Measurements from ENCODE around the gene PNMA8A.

Gene PNMA8A

DNA sequence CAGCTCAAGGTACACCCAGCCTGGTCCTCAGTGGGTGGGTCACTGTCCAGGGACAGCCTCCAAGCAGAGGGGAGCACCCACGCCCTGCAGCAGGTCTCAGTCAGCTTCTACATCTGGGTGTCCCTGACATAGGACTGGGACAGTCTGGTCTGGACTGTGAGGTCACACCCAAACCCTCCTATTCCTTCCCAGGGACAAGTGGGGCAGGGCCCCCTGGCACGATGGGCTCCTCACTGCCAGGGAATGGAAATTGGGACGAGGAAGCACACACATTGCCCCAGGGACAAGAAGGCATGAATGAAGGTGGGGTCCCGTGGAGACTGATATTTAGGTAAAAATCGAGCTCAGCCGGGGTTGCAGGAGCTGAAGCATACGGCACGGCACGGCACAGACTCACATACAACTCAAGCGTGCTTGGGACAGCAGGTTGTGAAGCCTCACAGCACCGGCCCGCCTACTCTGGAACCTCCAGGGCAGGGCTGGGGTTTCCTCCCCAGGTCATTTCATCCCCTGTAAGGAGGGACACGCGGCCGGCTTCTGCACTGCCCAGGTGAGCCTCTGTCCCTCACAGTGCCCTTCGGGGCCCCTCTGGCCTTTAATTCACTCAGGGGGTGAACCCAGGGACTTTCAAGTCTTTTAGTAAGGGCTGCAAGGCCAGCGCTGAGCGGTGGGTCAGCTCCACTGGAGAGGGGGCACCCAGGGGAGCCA lies 20.8 kb upstream of the PNMA8A start:
- DNase-seq = no peak

DNA sequence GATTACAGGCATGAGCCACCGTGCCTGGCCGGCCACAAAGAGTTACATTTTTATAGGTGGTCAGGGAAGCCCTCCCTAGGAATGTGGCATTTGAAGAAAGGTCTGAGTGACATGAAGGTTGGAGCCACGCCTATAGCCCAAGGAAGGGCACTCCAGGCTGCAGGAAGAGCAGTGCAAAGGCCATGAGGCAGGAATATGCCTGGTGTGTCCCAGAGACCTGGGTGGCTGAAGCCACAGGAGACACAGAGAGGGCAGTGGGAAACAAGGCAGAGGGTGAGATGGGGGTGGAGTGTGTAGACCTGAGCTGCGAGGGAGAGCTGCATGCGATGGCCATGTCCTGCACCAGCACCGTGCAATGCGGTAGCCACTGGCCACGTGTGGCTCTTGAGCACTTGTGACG lies 19.4 kb upstream of the PNMA8A start:
- DNase-seq = no peak

DNA sequence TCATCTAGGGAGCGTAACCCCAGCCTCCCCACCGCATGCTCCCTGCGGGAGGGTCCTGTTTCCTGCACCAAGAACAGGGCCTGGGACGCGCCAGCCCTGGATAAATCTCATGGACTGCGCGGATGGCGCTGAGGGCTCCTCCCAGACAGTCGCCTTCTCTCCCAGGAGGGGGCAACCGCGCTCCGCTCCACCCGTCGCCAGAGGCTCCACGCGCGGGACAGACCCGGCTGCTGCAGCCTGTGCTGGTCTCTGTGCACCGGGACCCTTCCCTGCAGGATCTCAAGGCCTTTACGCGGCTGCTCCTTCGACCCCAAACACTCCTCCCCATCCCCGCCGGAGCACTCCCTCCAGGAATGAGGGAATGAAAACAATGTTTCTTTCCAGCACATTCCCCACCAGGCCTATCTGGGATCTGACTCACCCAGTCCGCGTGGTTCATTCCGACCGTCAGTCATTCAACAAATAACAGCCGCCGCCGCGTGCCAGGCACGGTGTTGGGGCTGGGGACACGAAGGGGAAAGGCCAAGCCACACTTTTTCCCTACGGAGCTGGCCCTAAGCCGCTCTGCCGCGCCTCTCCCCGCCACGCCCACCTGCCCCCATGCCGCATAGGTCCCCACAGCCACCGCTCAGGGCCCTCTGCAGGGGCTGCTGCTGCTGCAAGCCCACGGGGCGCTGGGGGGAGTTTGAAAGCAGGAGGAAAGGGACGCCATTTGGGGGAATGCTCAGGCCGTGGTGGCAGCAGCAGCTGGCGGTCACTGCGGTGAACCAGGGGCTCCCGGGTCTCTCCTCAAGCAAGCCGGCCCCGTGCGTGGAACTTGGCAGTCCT lies 18.3 kb upstream of the PNMA8A start:
- DNase-seq = peak; percentile 83

DNA sequence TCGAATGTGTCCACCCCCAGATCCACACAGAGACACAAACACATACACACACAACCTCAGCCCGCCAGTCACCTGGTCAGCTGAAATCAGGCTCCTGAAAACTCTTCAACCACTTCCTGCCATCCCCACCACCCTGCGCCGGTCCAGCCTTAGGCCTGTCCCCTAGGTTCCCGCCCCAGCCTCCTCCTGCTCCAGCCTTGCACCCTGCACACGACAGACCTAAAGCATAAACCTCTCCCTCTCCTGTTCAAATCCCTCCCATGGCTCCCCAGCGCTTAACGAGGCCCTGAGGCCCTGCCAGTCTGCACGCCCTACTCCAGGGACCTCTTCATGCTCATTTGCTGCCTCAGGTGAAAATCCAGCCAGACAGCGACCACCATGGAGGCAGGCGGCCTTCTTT lies 17.2 kb upstream of the PNMA8A start:
- DNase-seq = no peak

DNA sequence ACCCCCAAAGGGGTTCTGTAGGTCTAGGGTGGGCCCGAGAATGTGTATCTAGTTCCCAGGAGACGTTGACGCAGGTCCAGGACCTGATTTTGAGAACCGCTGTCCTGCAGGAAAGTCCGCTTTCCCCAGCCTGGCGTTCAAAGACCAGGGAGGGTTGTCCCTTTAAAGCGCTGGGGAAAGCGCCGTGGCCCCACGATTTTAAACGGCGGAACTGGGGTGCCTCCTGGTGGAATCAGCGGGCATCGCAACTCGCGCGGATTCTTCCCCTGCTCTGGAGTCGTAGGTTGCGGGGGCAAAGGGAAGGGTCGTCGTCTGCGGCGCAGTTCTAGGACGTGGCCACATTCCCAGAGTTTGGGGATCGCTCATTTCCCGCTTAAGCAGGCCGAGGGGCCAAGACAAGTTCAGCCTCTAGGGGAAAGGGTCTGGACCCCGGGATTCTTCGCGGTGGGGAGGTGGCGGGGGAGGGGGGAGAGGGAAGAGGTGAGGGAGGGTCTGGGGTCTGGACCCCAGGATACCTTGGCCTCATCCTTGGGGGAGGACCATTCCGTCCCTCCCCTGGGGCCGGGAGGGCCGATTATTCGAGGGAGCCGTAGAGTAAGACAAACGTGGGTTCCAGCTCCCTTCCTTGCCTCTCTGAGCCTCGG lies 16.6 kb upstream of the PNMA8A start:
- peak; percentile 72 for DNase-seq

DNA sequence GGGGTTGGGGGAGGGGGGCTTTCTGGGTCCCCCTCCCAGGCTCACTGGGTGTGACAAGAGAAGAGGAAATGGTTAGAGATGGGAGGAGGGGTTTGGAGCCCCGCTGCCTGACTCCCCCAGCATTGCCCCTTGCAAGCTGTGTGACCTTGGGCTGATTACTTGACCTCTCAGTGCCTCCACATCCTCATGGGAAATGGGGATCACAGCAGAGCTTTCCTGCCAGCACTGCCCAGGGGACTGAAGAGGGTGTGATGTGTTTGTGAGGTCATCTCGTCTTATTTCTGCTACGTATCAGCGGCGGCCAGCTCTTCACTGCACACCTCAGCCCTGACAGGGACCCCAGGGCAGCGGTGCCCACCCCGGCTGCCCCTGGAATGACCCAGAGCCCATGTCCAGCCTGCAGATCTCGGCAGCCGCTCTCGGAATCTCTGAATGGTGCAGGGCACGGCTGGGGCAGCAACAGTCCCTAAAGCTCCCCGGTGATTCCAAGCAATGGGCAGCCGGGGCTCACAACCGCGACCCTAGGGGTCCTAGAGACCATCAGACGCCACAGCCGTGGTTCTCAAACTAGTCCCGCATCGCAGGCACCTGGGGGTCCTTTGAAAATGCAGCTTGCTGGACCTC lies 15.9 kb upstream of the PNMA8A start:
- DNase-seq = no peak

DNA sequence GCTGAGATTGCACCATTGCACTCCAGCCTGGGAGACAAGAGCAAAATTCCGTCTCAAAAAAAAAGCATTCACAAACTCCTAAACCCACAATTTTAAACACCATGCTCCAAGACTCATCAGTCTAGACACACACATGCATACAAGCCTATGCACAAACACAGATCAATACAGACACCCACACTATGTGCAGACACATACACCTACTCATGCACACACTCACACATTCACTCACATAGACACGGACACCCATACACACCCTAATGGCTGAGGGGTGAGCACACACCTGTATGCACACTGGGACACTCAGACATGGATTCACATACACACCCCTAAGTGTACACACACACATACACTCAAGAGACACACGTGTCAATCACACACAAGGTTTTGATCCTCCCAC lies 15.0 kb upstream of the PNMA8A start:
- no peak for DNase-seq

DNA sequence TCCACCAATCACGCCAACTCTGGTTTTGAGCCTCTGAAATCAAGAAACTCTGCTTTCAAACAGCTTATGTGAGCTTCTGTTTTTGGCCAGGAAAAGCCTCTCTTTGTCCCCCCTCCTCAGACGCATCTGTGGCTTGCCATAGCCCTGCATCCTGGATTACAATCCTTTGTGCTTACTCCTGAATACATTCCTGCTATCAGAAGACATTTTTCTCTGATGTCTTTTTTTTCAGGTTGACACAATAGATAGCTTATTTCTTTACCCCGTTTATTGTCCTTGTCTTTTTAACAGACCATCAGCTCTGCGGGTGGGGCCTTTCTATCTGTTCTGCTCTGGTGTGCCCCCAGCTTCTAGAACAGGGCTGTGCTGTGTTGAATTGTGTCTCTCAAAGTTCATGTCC lies 13.3 kb upstream of the PNMA8A start:
- no peak for DNase-seq

DNA sequence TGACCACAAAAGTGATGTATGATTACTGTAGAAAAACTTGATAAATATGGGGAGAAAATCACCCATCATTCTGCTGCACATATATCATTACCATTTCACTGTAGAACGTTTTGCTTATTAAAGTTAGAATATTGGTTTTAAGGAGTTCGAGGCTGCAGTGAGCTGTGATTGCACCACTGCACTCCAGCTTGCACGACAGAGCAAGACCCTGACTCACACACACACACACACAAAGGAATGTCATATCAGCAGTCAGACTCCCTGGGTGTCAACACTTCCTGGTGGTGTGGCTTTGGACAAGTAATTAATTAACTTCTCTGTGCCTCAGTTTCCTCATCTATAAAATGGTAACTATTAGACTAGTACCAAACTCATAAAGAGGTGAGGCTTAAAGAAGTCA lies 11.3 kb upstream of the PNMA8A start:
- DNase-seq = peak; percentile 63

DNA sequence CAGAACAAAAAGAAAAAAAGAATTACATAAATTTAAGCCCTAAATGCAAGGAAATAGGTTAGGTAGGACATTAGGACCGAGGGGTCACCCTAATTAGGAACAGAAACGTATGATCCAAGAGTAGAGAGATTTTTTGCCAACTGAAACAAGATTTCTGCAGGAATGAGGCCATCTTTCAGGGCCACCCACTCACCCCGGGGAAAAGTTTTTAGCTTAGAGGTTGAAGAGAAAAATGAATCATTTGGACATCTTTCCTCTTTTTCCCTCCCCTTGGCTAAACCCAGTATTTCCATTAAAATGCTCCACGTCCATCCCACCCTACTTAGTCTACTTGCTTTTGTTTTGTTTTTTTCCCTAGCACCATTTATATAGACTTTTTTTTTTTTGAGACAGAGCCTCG lies 10.6 kb upstream of the PNMA8A start:
- peak; percentile 49 for DNase-seq

DNA sequence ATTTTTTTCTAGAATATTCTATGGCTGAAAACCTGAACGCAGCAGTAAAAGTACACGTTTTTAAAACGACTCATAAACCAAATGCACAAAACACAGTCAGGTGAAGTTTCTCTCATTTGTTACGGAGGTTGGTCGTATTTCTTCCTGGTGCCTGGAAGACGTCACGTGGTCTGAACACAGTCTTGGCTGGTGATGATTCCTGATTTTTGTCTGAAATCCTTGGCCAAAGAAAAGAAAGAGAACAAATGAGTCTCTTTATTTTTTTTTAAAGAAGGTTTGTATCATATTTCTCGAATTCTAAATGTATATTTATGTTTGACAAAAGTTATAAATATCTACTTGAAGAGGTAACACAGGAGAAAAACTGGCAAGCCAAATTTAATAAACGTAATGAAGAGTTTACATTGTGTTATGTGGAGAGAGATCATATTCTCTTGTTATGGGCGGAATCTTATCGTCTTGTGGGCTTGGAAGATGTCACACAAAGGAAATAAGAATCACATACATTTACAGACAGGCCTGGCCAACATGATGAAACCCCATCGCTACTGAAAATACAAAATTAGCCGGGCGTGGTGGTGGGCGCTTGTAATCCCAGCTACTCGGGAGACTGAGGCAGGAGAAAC lies 10.0 kb upstream of the PNMA8A start:
- DNase-seq = no peak

DNA sequence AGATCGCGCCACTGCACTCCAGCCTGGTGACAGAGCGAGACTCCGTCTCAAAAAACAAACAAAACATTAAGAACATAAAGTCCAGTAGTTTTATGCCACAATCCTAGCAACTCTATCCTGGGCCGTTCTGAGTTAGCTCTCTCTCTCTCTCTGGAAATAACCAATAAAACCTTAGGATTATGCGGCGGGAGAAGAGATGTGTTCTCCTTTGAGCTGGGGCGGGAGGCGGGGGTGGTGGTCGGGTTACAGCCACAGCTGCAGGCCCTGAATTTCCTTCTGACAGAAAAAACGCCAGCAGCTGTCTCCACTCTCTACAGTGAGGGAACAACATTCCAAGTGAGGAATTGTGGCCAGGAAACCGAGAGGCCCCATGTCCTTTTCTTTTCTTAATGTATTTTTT lies 9.1 kb upstream of the PNMA8A start:
- peak; percentile 81 for DNase-seq

DNA sequence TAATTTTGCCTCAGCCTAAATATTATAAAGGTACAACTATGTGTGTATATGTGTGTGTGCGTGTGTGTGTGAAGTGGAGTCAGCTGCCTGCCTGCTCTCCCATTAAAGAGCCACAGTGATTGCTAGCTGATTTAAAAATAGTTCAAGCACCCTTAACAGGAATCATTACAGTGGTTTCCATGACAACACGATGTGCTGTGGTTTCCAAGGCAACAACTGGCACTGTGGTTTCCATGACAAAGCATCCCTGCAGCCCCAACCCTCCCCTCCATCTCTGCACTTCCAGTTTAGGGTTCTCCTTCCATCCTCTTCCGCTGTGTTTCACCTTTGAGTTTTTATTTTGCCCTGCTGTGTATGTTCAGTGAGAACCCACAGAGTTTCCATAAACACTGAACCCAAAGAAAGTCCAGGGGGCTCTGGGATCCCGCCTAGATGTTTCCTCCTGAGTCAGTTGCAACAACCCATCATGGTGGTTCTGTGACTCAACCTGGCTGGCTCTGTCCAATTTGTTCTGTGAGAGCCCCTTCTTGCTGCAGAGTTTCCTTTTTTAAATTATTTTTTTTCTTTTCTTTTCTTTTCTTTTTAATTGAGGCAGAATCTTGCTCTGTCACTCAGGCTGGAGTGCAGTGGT lies 7.1 kb upstream of the PNMA8A start:
- peak; percentile 67 for DNase-seq

DNA sequence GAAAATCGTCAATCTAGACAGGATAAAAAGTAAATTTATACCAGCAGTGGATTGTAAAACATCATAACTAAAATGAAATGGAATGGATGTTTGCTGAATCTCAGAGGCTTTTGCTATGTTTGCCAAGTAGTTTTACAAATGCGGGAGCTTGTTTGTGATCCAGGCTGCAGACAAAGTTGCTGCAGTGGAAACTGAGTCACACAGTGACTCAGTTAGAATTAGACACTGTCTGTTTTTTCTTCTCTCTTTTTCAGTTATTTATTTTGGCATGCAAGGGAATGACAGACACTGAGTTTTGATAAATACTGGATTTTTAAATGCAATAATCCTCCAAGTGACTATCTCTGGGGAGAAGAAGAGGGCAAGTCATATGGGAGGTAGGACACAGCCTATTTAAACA lies 4.6 kb upstream of the PNMA8A start:
- DNase-seq = no peak

DNA sequence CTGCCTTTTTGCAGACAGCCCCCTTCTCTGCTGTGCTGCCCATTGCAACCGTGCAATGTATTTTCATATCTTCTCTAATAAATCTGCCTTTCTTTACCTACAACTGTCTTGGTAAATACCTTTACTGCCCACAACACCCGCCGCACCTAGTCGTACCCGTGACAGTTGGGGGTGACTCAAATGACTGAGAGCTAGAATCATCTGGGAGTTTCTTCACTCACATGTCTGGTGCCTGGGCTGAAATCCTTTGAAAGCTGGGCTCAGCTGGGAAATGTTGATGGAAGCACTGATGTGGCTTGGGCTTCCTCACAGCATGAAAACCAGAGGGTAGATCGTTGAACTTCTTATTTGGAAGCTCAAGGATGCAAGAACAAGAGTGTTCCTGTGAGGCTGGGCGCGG lies 2.8 kb upstream of the PNMA8A start:
- DNase-seq = no peak

DNA sequence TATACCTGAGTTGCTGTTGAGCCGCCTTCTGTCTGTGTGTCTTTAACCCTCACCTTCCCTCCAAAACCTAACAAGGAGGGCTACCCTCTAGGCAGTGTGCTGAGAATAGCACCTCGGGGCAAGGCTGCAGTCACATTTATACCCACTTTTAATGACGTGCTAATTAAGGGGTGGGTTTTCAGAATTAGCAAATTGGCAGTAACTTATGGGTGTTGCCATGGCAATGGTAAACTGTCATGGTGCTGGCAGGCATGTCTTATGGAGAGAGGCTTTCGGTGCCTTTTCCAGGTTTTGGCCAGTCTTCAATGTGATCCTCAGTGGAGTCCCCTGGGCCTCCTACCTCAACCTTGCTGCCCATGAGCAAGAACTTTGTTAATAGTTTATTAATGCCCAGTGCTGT lies 1.2 kb upstream of the PNMA8A start:
- DNase-seq = no peak

DNA sequence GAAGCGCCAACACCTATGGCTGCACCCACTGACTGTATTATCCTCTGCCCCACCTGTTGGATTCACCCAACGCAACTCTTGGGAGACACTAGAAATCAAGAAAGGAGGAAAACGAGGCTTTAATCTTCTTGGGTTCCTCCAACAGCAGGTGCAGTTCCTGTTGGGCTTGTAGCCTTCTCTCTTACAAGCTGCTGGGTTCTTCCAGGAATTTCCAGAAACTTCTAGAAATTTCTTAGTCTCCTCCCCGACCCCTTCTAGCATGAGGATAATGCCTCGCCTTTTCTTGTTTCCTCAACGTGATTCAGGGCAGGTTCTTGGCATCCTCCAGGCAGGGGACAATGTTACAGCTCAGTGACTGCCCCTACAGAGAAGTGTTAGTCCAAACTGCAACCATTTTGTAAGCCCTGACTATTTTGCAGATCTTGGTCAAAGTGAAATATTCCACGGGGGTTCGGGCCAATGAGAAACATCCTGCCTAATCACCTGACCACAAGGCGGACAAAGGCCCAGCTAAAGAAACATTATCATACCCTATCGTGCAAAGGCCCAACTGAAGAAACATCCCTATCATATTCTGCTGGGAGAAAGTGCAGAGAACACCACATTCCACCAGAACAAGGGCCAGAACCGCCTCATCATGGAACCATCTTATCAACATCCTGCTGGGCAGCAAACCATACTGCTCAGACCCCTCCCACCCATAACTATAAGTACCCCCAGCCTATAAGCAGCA lies 614 bp upstream of the PNMA8A start:
- no peak for DNase-seq

DNA sequence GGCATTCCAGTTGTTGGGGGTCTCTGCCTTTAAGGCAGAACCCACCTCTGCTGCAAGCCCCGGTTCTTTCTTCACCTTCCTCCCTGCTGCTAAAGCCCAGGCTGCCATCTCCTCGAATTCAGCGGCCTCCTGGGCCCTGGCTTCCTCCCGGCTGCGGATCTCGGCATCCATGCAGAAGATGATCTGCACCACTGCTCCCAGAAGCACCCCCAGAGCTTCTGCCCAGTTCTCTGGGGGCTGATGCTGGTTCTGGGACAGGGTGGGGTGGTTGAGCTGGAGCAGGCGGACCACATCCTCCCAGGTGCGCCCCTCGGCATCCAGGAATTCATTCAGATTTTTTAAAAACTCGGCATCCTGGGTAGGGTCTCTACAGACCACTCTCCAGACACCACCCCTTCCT lies 987 bp downstream of the PNMA8A start:
- no peak for DNase-seq

DNA sequence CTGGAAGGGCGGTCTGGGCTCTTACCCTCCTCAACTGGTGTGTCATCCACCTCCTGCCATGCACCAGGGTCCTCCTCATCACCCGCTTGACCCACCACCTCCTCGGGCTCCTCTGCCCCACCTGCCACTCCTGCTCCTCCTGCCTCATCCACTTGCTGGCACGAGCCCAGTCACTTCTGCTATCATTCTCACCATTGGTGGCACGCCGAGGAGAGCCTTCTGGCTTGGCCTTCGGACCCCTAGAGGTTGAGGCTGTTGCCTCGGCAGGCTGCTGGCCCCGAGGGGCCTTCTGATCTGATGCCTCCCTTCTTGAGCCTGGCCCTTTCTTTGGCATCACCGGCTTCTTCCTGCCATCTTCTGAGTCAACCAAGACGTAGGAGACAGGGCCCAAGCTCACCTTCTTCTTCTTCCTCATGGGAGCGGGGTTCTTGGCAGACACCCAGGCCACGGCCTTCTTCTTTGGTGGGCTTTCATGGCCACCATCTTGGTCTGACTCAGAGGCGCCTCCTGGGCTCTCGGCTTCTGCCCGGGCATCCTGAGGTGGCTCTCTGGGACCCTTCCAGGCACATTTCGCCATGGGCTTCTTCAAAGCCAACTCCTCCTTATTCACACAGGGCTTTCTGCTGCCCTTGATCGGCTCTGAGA lies 1.7 kb downstream of the PNMA8A start:
- DNase-seq = no peak

DNA sequence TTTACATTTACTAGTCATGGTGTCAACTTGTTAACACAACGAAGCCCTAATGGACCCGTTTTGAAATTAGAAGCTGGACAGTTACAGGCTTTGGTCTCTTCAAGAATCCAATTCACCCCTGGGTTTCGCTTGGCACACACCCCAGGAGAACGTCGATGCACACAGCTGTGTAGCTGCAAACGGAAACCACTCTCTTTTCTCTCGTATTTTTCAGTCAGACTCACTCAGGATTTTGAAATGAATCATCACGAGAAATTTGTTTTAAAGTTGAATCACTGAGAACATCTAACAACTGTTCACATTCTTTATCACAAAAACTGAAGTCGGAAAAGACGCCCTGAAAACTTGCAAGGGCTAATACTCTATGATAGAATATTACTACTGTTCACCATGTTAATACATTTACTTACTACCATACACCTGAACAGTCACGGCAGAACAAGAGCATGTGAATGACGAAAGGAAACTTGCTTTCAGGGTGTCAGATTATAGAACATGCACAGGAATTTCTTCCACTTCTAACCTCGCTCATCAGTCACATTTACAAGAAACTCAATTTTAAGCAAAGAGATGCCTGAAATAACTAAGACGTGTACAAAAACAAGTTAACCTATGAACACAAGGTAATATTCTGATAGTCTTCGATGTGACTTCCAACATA lies 4.7 kb downstream of the PNMA8A start:
- peak; percentile 85 for DNase-seq

DNA sequence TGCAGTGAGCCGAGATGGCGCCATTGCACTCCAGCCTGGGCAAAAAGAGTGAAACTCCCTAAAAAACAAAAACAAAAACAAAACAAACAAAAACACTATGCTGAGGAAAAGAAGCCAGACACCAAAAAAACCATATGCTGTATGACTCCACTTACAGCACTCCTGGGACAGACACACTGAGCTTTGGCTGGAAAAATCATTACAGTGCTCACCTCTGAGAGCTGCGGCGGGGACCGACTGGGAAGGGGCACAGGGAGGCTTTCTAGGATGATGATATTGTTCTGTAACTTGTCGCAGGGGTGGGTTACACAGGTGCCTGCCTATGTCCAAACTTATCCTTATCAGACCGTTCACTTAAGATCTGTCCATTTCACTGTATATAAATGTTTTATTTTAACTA lies 7.8 kb downstream of the PNMA8A start:
- DNase-seq = no peak
